HepG2 (cell line): ENCODE measurements around the gene SIN3A. TPM values are rescaled to one million over a fixed set of nuclear protein-coding genes. Genes with fewer than 3 reads are reported as not detected.
A peak's percentile ranks its signal among the peaks of the same experiment; 100 is the strongest.

ENCODE experiments used
- ATAC-seq: fragments of 200-7000 bp; cut with Tn5 transposase; 3 replicates; pipeline ENCODE4 v1.9.1; 2020; ENCODE audit warnings: mild to moderate bottlenecking, moderate library complexity
- BruUV-seq: library from RNA; stranded (reverse); fragments of 400-500 nt; replicated peaks from 2 replicates; lab custom pipeline; 2021; lab: Mats Ljungman, UMichigan
- CTCF ChIA-PET: fragments of 300-600 bp; formaldehyde crosslinking; extraction: SDS; loops from one replicate; lab custom pipeline; 2021; ENCODE audit warnings: low total read pairs, inconsistent platforms, low intra/inter-chr PET ratio; lab: Yijun Ruan, JAX
- POLR2A ChIA-PET: fragments of 350-600 bp; sonication (Branson Sonifier 250); formaldehyde crosslinking; loops from one replicate; lab custom pipeline; 2020; ENCODE audit warnings: antibody characterized with exemption, inconsistent platforms; lab: Yijun Ruan, JAX
- DNase-seq: peaks from one replicate; pipeline ENCODE4 v3.0.0-alpha.2; 2015; ENCODE audit warnings: low spot score
- FAIRE-seq: peaks from 3 replicates; lab custom pipeline; 2011; peaks lifted over from hg19 to GRCh38; lab: Jason Lieb, UNC
- H2AFZ ChIP-seq: one replicate; pipeline ENCODE4 v1.6.1; 2011; ENCODE audit warnings: low read length, inconsistent platforms
- H3K27ac ChIP-seq: fragments of 300-600 bp; 3 replicates; pipeline ENCODE4 v1.8.0; 2011; ENCODE audit warnings: mixed run types, mild to moderate bottlenecking, mixed read lengths, low read length, inconsistent platforms; ENCODE audit not compliant: insufficient read depth; ENCODE audit errors: extremely low read length
- H3K27me3 ChIP-seq, 2 experiments: fragments of 200-600 bp in 1 of 2; 2 replicates in 1 of 2; 3 replicates in 1 of 2; pipeline versions ENCODE4 v1.6.0 to v1.8.0; 2011; ENCODE audit warnings: low read length in 2 of 2, mild to moderate bottlenecking in 2 of 2, moderate library complexity in 2 of 2, inconsistent platforms in 1 of 2; ENCODE audit not compliant: insufficient read depth in 2 of 2, control insufficient read depth in 1 of 2
- H3K36me3 ChIP-seq, 2 experiments: fragments of 200-600 bp in 1 of 2; replicated peaks in 1 of 2; 2 replicates in 1 of 2; 3 replicates in 1 of 2; pipeline versions ENCODE4 v1.5.1 to v1.8.0; 2011; ENCODE audit warnings: low read length in 2 of 2, inconsistent platforms in 1 of 2; ENCODE audit not compliant: insufficient read depth in 2 of 2, control insufficient read depth in 1 of 2
- H3K4me1 ChIP-seq: 2 replicates; pipeline ENCODE4 v1.5.1; 2012; ENCODE audit warnings: low read length, inconsistent platforms; ENCODE audit not compliant: insufficient read depth
- H3K4me2 ChIP-seq: 2 replicates; pipeline ENCODE4 v1.6.0; 2011; ENCODE audit warnings: low read depth, low read length, inconsistent platforms
- H3K4me3 ChIP-seq, 3 experiments: fragments of 200-600 bp in 1 of 3; sonication (generic), shearing (Covaris generic) in 1 of 3; replicated peaks in 1 of 3; 2 replicates each; pipeline ENCODE4 v1.5.1; 2011 to 2016; ENCODE audit warnings: low read length in 3 of 3, inconsistent platforms in 2 of 3, low read depth in 2 of 3, mild to moderate bottlenecking in 2 of 3, control low read depth in 1 of 3, mixed read lengths in 1 of 3; ENCODE audit not compliant: insufficient read depth in 1 of 3
- H3K79me2 ChIP-seq: one replicate; pipeline ENCODE4 v1.6.1; 2011; ENCODE audit warnings: low read length, inconsistent platforms; ENCODE audit not compliant: insufficient read depth
- H3K9ac ChIP-seq: 2 replicates; pipeline ENCODE4 v1.6.0; 2011; ENCODE audit warnings: mild to moderate bottlenecking, low read depth, low read length, inconsistent platforms; ENCODE audit not compliant: insufficient read depth
- H3K9me3 ChIP-seq: 2 replicates; pipeline ENCODE4 v1.5.1; 2012; ENCODE audit warnings: mild to moderate bottlenecking, low read length
- H4K20me1 ChIP-seq: 2 replicates; pipeline ENCODE4 v1.6.0; 2011; ENCODE audit warnings: inconsistent platforms, mild to moderate bottlenecking, low read length, moderate library complexity; ENCODE audit not compliant: insufficient read depth
- CCAR2 ChIP-seq: fragments of 200-400 bp; formaldehyde crosslinking; optimal IDR thresholded peaks from 2 replicates; pipeline ENCODE3; 2018; ENCODE audit warnings: low read depth, mild to moderate bottlenecking, low read length, moderate library complexity
- GABPB1 ChIP-seq: IDR thresholded peaks from 2 replicates; pipeline ENCODE4 v1.6.1; 2016; ENCODE audit warnings: mild to moderate bottlenecking, missing genetic modification reagents, moderate library complexity, missing compliant biosample characterization
- HDAC1 ChIP-seq: sonication (generic); formaldehyde crosslinking; IDR thresholded peaks from 2 replicates; pipeline ENCODE4 v1.5.1; 2020; ENCODE audit warnings: mild to moderate bottlenecking, missing genetic modification reagents
- HINFP ChIP-seq: sonication (generic); formaldehyde crosslinking; IDR thresholded peaks from 2 replicates; pipeline ENCODE4 v1.4.0; 2020; ENCODE audit warnings: low read depth, mild to moderate bottlenecking, missing genetic modification reagents
- KMT2A ChIP-seq: sonication (generic); formaldehyde crosslinking; IDR thresholded peaks from 2 replicates; pipeline ENCODE4 v1.4.0; 2020; ENCODE audit warnings: missing genetic modification reagents
- PCBP2 ChIP-seq: fragments of 200-400 bp; formaldehyde crosslinking; optimal IDR thresholded peaks from 2 replicates; pipeline ENCODE3; 2018; ENCODE audit warnings: low read length, low read depth; ENCODE audit not compliant: poor library complexity, severe bottlenecking
- POLR2AphosphoS2 ChIP-seq: IDR thresholded peaks from 2 replicates; pipeline ENCODE4 v1.6.1; 2011; ENCODE audit warnings: low read depth, low read length, improper control_type of control experiment
- RBAK ChIP-seq: sonication (generic); formaldehyde crosslinking; IDR thresholded peaks from 2 replicates; pipeline ENCODE4 v1.5.1; 2020; ENCODE audit warnings: mild to moderate bottlenecking, missing genetic modification reagents
- ZNF34 ChIP-seq: sonication (generic); formaldehyde crosslinking; IDR thresholded peaks from 2 replicates; pipeline ENCODE4 v1.4.0; 2020; ENCODE audit warnings: mild to moderate bottlenecking, missing genetic modification reagents, borderline replicate concordance
- ZNF446 ChIP-seq: sonication (generic); formaldehyde crosslinking; IDR thresholded peaks from 2 replicates; pipeline ENCODE4 v1.5.0; 2020; ENCODE audit warnings: mild to moderate bottlenecking, missing genetic modification reagents
- WGBS: methylation state at CpG from one replicate; pipeline ENCODE4 v1.1.6; 2017; ENCODE audit warnings: low lambda C conversion rate; 5-methylcytosine and 5-hydroxymethylcytosine counted together
- in situ Hi-C: cut with HindIII; loops from 2 replicates; pipeline ENCODE4 v1.10.0; 2017; ENCODE audit warnings: low pct_unique_long_range_greater_than_20kb; ENCODE audit not compliant: extremely low pct_ligation_motif_present
- intact Hi-C: fragments of 100-400 bp; cut with micrococcal nuclease; formaldehyde crosslinking; loops from one replicate; pipeline ENCODE4 v1.10.0; 2022; ENCODE audit not compliant: unreplicated experiment
- polyA plus RNA-seq, 8 experiments: library from polyadenylated mRNA; depleted of rRNA in 3 of 8; stranded (reverse) in 7 of 8; unstranded in 1 of 8; fragments of >200 nt; fragmentation: Illumina TruSeq in 4 of 8; extraction: Trizol in 4 of 8; gene quantifications; 2 replicates each; pipeline versions ENCODE4 v1.2.1 to v1.2.3, GENCODE V29; 2011 to 2016; ENCODE audit warnings: low read depth in 4 of 8, missing spikeins in 1 of 8, mixed read lengths in 1 of 8; ENCODE audit not compliant: insufficient read depth in 1 of 8
- total RNA-seq, 5 experiments: library from RNA; depleted of rRNA; stranded (reverse); fragments of >200 nt; fragmentation: Illumina TruSeq; extraction: Trizol; gene quantifications; 2 replicates each; pipeline ENCODE4 v1.2.3, GENCODE V29; 2016; ENCODE audit warnings: low read depth in 1 of 5
- TF ChIP-seq, protein P1 (sequence below): sonication (generic); formaldehyde crosslinking; IDR thresholded peaks from 2 replicates; pipeline ENCODE4 v1.5.0; 2020; ENCODE audit warnings: missing genetic modification reagents
- TF ChIP-seq, protein P2 (sequence below): sonication (generic); formaldehyde crosslinking; IDR thresholded peaks from 2 replicates; pipeline ENCODE4 v1.4.0; 2020; ENCODE audit warnings: mild to moderate bottlenecking, missing genetic modification reagents
- TF ChIP-seq, protein P3 (sequence below): IDR thresholded peaks from 2 replicates; pipeline ENCODE4 v1.6.1; 2016; ENCODE audit warnings: missing compliant biosample characterization, missing genetic modification reagents, borderline replicate concordance
- TF ChIP-seq, protein P4 (sequence below): sonication (generic); formaldehyde crosslinking; IDR thresholded peaks from 2 replicates; pipeline ENCODE4 v1.4.0; 2020; ENCODE audit warnings: missing genetic modification reagents

Gene SIN3A
- total and polyA plus RNA-seq, 2 of the 13 experiments (the other 11 are each of a cell fraction or from before 2014, with no cell fraction given): 16.1 to 28.1 TPM

GRCh38 chr15:75367406-75367912, 84.0 kb downstream of the SIN3A start:
- Histone ChIP-seq H3K9me3 (no peaks in the 10 kb centered on the region), H3K79me2 (peaks cover 5% of the 10 kb centered on the region), H3K4me1 (peaks cover 39% of the 10 kb centered on the region), H3K4me3 (peak overlapping the region in 1 of 3 experiments; percentile 92; a peak in 1 of 6 replicates), H3K27me3 (no peaks in the 10 kb centered on the region), H4K20me1 (0 out of 2 replicates have a peak, but pooled peaks cover 4% of the 10 kb centered on the region), H3K36me3 (peaks cover 14 to 40% of the 10 kb centered on the region in 2 experiments), H2AFZ (no peak overlapping the region), H3K9ac (no peak overlapping the region; the same call in 1 of the 2 replicates), H3K27ac (no peak overlapping the region), H3K4me2 (peak overlapping the region; percentile 59)
- DNase-seq: no peak
- no TSS peak for BruUV-seq
- in situ Hi-C loops (loop anchor here (5.0 to 10.0 kb wide), 2 partner anchors 85 to 277 kb away; partner anchors contain the start of genes IMP3, SIN3A and SNX33), intact Hi-C loops (loop anchor here (1.0 to 10.0 kb wide), 3 partner anchors 20 to 317 kb away; partner anchors contain the start of genes NEIL1 and SIN3A)
- CTCF ChIA-PET: no interaction called here
- FAIRE-seq: no peak
- ATAC-seq: no peak
- POLR2A ChIA-PET: interaction anchor here (1.0 to 4.7 kb wide), 24 partner anchors 8 to 588 kb away, joined by 3 to 185 read pairs (median 7); partner anchors contain the start of genes COMMD4, IMP3, NEIL1 and PPCDC
- WGBS: 51% methylated on average over 5 of the region's 7 CpGs
- TF ChIP-seq KMT2A (CRISPR knock-in tag) (0 out of 2 replicates have a peak, but pooled peaks have one; percentile 20), HINFP (CRISPR knock-in tag) (no peak), HDAC1 (CRISPR knock-in tag) (no peak), GABPB1 (CRISPR knock-in tag) (no peak), CCAR2 (peak; percentile 36), ZNF34 (no peak), ZNF446 (CRISPR knock-in tag) (no peak), PCBP2 (no peak), RBAK (no peak), POLR2AphosphoS2 (no peak)
- TF ChIP-seq, protein P1, sequence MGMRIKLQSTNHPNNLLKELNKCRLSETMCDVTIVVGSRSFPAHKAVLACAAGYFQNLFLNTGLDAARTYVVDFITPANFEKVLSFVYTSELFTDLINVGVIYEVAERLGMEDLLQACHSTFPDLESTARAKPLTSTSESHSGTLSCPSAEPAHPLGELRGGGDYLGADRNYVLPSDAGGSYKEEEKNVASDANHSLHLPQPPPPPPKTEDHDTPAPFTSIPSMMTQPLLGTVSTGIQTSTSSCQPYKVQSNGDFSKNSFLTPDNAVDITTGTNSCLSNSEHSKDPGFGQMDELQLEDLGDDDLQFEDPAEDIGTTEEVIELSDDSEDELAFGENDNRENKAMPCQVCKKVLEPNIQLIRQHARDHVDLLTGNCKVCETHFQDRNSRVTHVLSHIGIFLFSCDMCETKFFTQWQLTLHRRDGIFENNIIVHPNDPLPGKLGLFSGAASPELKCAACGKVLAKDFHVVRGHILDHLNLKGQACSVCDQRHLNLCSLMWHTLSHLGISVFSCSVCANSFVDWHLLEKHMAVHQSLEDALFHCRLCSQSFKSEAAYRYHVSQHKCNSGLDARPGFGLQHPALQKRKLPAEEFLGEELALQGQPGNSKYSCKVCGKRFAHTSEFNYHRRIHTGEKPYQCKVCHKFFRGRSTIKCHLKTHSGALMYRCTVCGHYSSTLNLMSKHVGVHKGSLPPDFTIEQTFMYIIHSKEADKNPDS: 0 out of 2 replicates have a peak, but pooled peaks have one; percentile 6
- TF ChIP-seq, protein P2, sequence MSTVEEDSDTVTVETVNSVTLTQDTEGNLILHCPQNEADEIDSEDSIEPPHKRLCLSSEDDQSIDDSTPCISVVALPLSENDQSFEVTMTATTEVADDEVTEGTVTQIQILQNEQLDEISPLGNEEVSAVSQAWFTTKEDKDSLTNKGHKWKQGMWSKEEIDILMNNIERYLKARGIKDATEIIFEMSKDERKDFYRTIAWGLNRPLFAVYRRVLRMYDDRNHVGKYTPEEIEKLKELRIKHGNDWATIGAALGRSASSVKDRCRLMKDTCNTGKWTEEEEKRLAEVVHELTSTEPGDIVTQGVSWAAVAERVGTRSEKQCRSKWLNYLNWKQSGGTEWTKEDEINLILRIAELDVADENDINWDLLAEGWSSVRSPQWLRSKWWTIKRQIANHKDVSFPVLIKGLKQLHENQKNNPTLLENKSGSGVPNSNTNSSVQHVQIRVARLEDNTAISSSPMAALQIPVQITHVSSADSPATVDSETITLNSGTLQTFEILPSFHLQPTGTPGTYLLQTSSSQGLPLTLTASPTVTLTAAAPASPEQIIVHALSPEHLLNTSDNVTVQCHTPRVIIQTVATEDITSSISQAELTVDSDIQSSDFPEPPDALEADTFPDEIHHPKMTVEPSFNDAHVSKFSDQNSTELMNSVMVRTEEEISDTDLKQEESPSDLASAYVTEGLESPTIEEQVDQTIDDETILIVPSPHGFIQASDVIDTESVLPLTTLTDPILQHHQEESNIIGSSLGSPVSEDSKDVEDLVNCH (CRISPR knock-in tag): no peak
- TF ChIP-seq, protein P3, sequence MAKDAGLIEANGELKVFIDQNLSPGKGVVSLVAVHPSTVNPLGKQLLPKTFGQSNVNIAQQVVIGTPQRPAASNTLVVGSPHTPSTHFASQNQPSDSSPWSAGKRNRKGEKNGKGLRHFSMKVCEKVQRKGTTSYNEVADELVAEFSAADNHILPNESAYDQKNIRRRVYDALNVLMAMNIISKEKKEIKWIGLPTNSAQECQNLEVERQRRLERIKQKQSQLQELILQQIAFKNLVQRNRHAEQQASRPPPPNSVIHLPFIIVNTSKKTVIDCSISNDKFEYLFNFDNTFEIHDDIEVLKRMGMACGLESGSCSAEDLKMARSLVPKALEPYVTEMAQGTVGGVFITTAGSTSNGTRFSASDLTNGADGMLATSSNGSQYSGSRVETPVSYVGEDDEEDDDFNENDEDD (CRISPR knock-in tag): peak; percentile 80; the same call in 1 of the 2 replicates
- TF ChIP-seq, protein P4, sequence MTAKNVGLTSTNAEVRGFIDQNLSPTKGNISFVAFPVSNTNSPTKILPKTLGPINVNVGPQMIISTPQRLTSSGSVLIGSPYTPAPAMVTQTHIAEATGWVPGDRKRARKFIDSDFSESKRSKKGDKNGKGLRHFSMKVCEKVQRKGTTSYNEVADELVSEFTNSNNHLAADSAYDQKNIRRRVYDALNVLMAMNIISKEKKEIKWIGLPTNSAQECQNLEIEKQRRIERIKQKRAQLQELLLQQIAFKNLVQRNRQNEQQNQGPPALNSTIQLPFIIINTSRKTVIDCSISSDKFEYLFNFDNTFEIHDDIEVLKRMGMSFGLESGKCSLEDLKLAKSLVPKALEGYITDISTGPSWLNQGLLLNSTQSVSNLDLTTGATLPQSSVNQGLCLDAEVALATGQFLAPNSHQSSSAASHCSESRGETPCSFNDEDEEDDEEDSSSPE (CRISPR knock-in tag): peak; percentile 62
